Stimulated activated CD8-positive, alpha-beta memory T cell treated with anti-CD3 and anti-CD28 coated beads, Interleukin-4, amount 100 ng/mL, for 1 hour (primary cell): ENCODE data around the gene RPGRIP1L.

Source experiments
- DNase-seq, 2 donors: peaks; one replicate each; pipeline ENCODE4 v3.0.0-alpha.2; 2020; ENCODE audit warnings: low read depth in 2 of 2, low spot score in 1 of 2

The RPGRIP1L gene

DNA sequence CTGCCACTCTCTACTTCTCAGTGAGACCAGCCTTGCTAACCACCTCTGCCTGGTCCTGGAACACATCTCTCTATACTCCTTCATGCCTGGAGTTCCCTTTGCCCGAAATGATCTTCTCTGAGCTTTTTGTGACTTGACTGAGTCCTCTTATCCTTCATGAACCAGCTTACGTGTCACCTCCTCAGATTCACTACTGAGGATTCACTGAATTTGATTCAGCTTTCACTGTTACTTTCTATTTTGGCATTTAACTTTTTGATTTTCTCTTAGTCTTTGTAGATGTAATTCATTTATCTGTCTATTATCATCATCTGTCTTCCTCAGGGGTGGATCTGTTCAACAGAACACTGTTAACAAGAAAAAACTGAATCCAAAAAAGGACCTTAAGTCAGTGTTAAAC lies 95.6 kb downstream of the RPGRIP1L start:
- DNase-seq, result no peak

DNA sequence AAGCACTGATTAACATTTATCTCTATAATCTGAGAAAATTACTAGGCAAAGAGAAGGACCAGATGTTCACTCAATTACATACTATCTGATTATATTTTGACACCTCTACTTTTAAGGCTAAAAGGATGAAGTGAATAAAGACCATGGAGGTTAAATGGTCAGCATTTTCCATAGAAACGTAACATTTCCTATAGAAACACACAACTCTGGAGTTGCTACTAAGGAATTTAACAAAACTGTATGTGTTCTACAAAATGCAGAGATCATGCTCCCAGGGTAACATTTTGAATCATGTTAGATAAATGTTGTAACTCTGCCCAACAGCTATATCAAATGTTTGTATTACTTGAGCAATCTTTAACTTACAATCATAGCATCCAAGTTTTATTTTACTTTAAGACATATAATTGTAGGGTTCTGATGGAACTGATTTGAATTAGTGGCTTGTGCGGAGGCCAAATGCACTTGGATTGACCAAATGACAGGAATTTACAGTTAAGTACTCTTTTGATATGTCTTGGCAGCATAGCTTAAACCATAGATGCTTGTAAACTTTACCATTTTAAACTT lies 97.7 kb downstream of the RPGRIP1L start:
- no peak for DNase-seq

DNA sequence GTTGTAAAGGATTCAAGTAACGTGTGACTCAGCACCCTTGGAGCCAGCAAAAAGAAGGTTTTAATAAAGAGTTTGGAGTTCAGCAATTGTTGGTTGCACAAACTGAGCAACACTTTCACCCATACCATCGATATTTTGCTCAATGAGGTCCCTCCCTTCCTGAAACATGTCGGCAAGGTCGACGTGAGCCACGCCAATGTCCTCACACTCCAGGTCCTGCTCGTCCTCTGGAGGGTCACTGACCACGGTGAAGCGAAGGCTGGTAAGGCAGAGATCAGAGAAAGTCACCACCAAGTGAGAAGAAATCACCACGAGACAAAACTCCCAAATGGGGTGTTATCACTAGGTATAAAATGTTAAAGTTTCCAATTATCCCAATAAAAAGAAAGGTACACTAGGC lies 98.3 kb downstream of the RPGRIP1L start:
- DNase-seq, result no peak

DNA sequence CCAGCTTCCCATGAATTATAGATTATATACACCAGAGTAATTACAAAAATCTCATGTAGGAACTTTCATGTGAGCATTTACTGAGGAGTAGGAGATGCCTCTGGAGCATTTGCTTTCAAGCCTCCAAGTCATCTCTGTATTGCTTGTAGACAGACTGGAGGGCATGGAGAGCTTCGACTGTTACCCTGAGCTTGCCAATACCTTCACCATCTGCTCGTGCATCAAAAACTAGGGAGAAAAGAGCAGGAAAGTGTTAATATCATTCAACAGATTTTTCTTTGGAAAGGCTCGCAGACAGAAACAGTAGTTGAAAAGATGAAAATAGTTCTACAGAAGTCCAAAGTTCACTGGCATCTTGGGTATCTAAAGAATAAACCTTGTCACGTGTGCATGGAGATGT lies 101.7 kb downstream of the RPGRIP1L start:
- DNase-seq, result no peak

DNA sequence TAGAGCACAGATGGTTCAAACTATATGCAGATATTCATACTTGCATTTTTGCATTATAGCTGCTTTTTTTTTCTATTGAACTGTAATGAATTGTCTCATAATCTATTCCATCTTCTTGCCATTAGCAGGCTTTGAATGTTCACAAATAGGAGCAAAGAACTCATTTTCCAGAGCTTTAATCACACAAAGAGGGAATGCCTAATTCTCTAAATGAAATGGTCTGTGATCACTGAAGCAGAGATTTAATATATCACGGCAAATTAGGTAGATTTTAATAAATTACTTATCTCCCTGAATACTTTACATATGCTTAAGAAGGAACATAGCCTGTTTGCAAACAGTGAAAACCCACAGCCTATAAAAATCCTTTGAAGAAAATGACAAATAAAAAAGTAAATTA lies 103.0 kb downstream of the RPGRIP1L start:
- no peak for DNase-seq

DNA sequence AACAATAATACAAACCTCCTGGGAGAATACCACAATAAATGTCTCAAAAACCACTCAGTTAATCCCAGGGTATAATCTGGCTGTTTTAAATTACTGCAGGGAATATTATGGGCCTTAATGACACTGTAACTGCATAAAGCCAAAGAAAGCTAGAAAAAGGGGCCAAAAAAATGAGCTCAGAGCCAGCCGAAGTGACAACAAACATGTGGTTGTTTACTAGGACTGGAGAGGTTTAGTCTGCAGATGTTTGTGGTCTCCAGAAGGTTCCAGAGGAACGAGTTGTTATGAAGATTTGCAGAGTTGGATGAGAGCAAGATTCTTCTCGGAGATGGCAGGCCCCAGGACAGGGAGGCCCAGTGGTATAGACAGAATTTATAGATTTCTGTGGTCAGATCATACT lies 103.5 kb downstream of the RPGRIP1L start:
- DNase-seq, result no peak

DNA sequence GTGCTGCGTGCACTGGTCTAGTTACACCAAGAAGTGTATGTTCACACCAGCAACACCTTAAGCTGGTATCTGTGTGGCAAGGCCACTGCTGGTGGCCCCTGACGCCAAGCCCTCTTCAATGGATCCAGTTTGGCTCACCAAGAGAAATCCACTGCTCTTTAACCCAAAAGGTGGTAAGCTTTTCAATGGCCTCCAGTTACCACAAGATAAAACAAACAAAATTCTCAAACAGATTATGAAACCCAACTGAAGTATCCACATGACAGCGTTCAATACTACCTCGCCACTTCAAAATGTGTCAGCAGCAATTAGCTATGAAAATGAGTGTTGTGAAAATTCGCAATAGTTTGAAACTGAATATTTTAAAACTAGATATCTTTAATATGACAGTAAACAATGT lies 104.1 kb downstream of the RPGRIP1L start:
- DNase-seq, result no peak

DNA sequence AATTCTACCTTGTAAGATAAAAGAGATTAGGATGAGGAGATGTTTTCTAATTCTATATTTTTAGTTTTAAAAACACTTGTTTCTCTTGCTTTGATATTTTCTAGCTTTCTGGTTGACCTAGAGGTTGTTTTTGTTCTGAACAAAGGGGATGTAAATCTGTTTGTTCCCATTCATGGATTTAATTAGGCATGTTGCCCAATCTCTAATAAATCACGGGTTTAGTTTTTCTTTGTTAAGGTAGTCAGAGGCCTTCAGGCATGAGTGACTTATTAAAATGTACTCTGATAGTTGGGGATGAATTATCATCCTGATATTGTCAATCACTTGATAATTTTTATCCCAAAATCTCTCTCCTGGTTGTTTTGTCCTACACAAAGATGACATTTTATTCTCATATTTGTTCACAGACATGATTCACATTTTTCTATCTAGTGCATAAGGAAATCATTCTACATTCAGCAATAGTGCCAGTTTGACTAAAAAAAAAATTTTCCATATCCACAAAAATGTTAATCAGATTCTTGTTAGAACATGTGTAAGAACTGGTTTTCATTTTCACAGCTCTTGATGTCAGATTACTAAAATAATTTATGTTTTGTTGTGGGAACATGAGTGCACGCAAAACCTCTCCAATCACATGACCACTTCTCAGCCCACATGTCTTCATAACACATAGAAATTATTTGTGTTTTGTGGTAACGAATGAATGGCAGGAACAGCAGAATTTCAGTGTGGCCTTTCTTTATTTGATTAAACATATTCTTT lies 105.0 kb downstream of the RPGRIP1L start:
- DNase-seq, result no peak

DNA sequence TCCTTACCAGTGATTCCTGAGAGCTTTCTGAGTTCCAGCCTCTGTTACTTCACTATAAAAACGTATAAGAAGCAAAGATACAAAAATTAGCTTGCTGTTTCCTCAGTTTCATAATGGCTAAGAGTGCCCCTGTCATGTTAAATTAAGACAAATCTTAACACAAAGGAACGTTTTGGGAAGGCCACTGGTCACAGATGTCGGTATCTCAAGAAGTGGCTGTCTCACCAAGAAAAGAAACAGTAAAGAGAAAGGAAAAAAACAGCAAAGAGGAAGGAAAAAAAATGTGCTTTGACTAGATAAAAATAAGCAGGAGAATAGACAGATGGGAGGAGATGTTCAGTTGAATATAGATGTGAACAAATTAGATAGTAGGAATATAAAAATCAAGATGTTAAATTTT lies 105.9 kb downstream of the RPGRIP1L start:
- DNase-seq, result no peak

DNA sequence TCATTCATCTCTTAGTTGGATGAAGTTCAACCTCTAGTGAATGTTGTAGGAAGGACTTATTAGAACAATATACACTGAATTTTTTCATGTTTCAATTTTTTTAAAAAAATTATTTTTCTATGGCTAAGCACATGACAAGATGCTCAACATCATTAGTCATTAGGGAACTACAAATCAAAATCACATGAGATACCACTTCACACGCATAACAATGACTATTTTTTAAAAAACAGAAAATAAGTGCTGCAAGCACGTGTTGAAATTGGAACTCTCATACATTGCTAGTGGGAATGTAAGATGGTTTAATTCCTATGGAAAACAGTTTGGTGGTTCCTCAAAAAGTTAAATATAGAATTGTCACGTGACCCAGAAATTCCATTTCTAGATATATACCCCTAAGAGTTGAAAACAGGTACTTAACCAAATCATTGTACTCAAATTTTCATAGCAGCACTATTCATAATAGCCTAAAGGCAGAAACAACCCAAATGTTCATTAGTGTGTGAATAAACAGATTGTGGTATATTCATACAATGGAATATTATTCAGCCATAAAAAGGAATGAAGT lies 115.5 kb downstream of the RPGRIP1L start:
- DNase-seq, result no peak

DNA sequence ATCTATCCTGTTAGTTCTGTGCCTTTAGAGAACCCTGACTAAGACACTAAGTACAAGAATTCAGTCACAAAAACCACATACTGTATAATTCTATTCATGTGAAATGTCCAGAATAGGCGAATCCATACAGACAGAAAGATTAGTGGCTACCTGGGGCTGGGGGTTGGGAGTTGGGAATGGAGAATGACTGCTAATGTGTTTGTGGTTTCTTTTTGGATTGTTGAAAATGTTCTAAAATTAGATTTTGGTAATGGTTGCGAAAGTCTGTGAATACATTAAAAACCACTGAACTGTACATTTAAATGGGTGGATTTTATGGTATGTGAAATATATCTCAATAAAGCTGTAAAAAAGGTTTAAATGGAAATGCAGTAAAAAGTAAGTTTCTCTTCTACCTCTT lies 120.3 kb downstream of the RPGRIP1L start:
- DNase-seq, result no peak

DNA sequence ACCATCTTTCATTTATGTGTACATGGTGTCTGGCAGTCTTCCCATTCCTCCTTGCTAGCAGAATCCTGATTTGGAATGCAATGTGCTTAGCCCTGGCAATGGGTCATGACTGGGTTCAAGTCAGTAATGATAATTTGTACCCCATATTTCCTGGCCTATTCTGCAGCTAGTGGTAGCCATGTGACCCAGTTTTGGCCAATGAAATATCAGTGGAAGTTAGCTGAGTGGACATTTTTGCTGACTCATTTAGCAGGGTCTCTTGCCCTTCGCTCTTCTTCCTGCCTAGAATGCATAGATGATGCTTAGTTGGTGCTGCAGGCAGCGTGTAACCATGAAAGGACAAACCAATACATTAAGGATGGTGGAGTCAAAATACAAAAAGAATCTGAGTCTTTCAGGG lies 121.9 kb downstream of the RPGRIP1L start:
- DNase-seq, result no peak

DNA sequence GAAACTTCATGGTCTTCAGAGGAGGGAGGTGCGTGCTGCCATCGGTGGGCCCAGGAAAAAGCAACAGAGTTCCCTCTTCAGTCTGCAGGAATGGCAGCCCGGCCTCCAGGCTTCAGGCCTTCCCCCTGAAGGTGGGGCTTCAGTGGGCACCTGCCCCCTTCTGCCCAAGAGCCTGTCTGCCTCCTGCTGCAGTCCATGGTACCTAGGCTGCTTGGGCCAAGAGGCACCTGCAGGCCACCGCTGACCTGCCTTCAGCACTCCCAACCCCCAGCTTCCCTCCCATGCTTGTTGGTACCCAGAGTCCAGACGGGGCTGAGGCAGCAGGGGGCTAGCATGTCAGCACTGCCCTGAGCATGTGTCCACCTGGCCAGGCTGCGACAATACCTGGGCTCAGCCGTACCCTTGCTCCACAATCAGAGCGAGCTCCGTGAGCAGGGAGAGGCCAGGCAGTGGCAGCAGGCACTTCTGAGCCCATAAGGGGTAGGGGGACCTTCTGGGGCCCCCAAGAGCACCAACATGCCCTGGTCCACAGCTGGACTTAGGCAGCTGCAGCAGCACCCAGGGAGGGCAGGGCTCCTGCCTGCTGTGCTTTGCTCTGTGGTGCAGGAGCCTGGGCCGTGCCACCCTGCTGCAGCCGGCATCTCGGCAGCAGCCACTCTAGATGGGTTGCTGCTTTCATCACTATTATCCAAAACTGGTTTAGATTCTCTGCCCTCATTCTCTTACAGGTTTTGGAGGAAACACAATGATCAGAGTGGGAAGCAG lies 123.4 kb downstream of the RPGRIP1L start:
- no peak for DNase-seq

DNA sequence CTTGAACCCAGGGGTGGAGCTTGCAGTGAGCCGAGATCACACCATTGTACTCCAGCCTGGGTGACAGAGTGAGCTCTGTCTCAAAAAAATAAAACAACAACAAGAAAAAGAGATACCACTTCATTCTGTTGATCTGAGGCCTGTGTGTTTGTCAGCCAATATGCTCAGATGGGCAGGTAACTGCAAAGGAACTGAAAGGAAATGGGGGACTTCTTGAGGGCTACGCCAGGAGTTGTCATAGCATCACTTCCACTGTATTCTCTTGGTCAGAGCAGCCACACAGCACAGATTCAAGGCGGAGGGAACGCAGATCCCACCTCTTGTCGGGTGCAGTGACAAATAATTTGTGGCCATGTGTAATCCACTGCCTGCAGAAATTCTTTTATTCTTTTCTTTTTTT lies 126.8 kb downstream of the RPGRIP1L start:
- no peak for DNase-seq

DNA sequence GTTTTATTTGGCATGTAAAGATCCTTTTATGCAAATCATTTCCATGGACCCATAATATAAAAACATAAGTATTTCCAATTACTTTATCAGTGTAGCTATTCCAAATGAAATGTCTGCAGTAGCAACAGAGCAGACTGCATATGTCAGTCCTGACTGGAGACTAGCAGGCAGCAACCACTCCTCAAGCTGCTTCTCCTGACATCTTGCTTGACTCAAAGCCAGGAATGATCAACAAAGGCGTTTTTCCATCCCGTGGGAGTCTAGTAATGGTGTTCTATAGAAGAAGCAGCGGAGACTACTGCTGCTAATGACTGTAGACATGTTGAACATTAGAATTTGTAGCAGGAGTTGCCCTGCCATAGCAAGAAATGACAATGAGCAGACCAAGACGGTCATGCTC lies 127.4 kb downstream of the RPGRIP1L start:
- no peak for DNase-seq

DNA sequence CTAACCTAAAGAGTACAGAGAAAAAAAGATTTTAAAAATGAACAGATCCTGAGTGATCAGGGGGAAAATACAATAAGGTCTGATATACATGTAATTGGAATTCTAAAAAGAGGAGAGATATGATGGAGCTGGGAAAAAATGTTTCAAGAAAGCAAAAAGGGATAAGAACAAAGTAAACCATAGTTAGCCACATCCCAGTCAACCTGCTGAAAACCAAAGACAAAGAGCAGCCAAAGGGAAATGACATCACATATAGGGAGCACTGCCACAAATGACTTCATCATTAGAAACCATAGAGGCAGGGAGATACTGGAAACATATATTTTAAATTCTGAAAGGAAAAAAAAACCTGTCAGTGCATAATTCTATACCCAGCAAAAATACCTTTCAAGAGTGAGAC lies 131.9 kb downstream of the RPGRIP1L start:
- no peak for DNase-seq

DNA sequence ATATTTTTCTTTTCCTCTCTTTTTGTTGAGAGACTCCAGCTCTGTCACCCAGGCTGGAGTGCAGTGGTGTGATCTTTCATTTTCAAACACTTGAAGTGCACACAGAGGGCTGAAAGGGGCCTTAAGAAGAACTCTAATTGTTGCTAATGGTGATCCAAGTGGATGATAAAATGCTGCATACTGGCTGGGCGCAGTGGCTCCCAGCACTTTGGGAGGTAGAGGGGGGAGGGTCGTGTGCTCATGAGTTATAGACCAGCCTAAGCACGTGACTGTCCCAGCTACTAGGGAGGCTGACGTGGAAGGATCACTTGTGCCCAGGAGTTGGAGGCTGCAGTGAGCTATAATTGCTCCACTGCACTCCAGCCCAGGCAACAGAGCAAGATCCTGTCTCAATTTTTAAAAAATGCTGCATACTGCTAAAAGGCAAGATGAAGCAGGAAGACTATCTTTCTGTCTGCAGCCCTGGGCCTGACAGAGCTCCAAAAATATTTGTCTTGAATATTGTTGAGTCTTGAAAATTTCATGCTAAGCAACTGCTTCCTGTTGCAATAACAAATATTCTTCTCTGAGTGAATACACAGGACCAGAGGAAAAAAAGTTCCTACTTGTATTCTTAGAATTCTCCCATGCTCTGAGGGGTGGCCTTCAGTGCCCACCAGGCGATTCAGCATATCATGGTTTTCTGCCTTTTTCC lies 137.0 kb downstream of the RPGRIP1L start:
- no peak for DNase-seq

DNA sequence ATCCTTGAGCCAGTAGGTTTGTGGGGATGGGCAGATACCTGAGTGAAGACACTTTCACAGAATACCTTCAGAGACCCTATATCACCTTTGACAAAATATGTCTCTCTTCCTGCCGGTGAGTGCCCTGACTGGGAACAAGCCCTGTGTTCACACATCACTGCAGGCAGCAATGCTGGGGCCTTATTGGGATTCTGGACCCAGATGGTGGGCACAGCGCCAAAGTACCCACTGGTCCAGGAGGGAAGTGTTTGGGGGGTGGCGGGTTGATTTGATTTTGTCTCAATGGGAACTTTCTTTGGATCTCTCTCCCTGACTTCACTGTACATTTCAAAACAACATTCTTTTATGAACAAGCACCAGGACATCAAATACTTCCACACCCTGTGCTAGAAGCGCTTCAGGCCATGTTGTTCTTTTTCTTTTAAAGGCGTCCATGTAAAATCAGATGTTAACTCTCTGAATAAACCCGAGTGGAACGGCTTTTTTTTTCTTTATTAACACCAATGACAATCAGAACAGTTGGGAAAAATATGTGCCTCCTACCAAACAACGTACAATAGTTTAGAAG lies 138.3 kb downstream of the RPGRIP1L start:
- DNase-seq, result no peak

DNA sequence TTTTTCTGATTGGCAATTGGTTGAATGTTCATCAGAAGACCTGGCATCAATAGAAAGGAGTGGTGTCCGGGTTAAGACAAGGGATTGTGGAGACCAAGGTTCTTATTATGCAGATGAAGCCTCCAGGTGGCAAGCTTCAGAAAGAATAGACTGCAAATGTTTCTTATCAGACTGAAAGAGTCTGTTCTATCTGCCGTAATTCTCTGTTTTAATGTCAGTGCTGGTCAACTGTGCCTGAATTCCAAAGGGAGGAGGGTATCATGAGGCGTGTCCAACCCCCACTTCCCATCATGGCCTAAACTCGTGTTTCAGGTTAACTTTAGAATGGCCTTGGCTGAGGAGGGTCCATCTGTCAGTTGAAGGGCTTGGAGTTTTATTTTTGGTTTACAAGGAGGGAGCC lies 140.2 kb downstream of the RPGRIP1L start:
- no peak for DNase-seq

DNA sequence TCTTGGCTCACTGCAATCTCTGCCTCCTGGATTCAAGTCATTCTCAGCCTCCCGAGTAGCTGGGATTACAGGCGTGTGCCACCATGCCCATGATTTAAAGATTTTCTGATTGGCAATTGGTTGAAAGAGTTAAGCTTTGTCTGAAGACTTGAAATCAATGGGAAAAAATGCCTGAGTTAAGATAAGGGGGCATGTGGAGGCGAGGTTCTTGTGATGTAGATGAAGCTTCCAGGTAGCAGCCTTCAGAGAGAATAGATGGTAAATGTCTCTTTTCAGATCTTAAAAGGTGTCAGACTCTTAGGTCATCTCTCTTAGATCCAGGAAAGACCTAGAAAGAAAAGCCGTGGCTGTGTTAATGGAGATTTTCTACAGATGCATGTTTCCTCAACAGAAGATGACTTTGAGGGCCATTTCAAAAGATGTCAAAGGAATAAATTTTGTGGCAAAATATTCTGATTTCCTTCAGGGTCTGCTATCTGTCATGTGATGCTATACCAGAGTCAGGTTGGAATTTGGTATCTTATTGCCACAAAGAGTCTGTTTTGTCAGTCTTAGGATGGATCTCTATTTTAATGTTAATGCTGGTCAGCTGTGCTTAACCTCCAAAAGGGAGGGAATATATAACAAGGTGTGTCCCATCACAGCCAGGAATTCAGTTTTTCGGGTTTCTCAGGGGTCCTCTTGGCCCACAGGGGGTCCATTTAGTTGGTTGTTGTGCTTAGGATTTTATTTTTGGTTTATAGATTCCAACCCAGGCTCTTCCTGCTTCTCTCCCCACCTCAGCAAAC lies 142.4 kb downstream of the RPGRIP1L start:
- no peak for DNase-seq
